HEK293 (cell line): ENCODE data around the gene DCAF6.

Experiments
- FEZF1 ChIP-seq: fragments of 450-650 bp; formaldehyde crosslinking; IDR thresholded peaks from 2 replicates; pipeline ENCODE4 v1.5.1; 2016; ENCODE audit warnings: missing biosample characterization, missing genetic modification characterization
- GLI4 ChIP-seq: fragments of 450-650 bp; formaldehyde crosslinking; IDR thresholded peaks from 2 replicates; pipeline ENCODE4 v1.5.1; 2016; ENCODE audit warnings: missing biosample characterization, missing genetic modification characterization
- GLIS1 ChIP-seq: fragments of 450-650 bp; formaldehyde crosslinking; IDR thresholded peaks from 2 replicates; pipeline ENCODE4 v1.5.1; 2016; ENCODE audit warnings: missing biosample characterization, missing genetic modification characterization
- INSM2 ChIP-seq: fragments of 450-650 bp; formaldehyde crosslinking; IDR thresholded peaks from 2 replicates; pipeline ENCODE4 v1.5.1; 2016; ENCODE audit warnings: missing biosample characterization, missing genetic modification characterization
- KLF1 ChIP-seq: fragments of 450-650 bp; formaldehyde crosslinking; IDR thresholded peaks from 2 replicates; pipeline ENCODE4 v1.5.1; 2016; ENCODE audit warnings: missing biosample characterization, missing genetic modification characterization
- KLF8 ChIP-seq: fragments of 450-650 bp; formaldehyde crosslinking; IDR thresholded peaks from 2 replicates; pipeline ENCODE4 v1.5.1; 2016; ENCODE audit warnings: missing biosample characterization, missing genetic modification characterization
- KLF9 ChIP-seq: fragments of 450-650 bp; formaldehyde crosslinking; IDR thresholded peaks from 2 replicates; pipeline ENCODE4 v1.5.1; 2016; ENCODE audit warnings: missing biosample characterization, missing genetic modification characterization, low read depth
- RBAK ChIP-seq: fragments of 450-650 bp; formaldehyde crosslinking; IDR thresholded peaks from 2 replicates; pipeline ENCODE4 v1.5.1; 2016; ENCODE audit warnings: missing biosample characterization, missing genetic modification characterization
- SP3 ChIP-seq: fragments of 450-650 bp; formaldehyde crosslinking; IDR thresholded peaks from 2 replicates; pipeline ENCODE4 v1.5.1; 2016; ENCODE audit warnings: missing biosample characterization, missing genetic modification characterization
- ZBTB1 ChIP-seq: fragments of 450-650 bp; formaldehyde crosslinking; IDR thresholded peaks from 2 replicates; pipeline ENCODE4 v1.5.1; 2016; ENCODE audit warnings: missing biosample characterization, missing genetic modification characterization
- ZBTB17 ChIP-seq: fragments of 450-650 bp; formaldehyde crosslinking; IDR thresholded peaks from 2 replicates; pipeline ENCODE4 v1.5.1; 2016; ENCODE audit warnings: missing biosample characterization, missing genetic modification characterization
- ZNF114 ChIP-seq: fragments of 450-650 bp; formaldehyde crosslinking; IDR thresholded peaks from 2 replicates; pipeline ENCODE4 v1.5.0; 2017; ENCODE audit warnings: missing biosample characterization, missing genetic modification characterization
- ZNF175 ChIP-seq: fragments of 450-650 bp; formaldehyde crosslinking; IDR thresholded peaks from 2 replicates; pipeline ENCODE4 v1.5.1; 2016; ENCODE audit warnings: missing biosample characterization, missing genetic modification characterization
- ZNF2 ChIP-seq: fragments of 450-650 bp; formaldehyde crosslinking; IDR thresholded peaks from 2 replicates; pipeline ENCODE4 v1.5.1; 2016; ENCODE audit warnings: missing biosample characterization, missing genetic modification characterization
- ZNF211 ChIP-seq: fragments of 450-650 bp; formaldehyde crosslinking; IDR thresholded peaks from 2 replicates; pipeline ENCODE4 v1.5.1; 2016; ENCODE audit warnings: low read depth, missing biosample characterization, missing genetic modification characterization
- ZNF248 ChIP-seq: fragments of 450-650 bp; formaldehyde crosslinking; IDR thresholded peaks from 2 replicates; pipeline ENCODE4 v1.5.1; 2017; ENCODE audit warnings: missing biosample characterization, missing genetic modification characterization
- ZNF341 ChIP-seq: fragments of 450-650 bp; formaldehyde crosslinking; IDR thresholded peaks from 2 replicates; pipeline ENCODE4; 2016; ENCODE audit warnings: low read depth, missing biosample characterization, missing genetic modification characterization
- ZNF366 ChIP-seq: fragments of 450-650 bp; formaldehyde crosslinking; conservative IDR thresholded peaks from 2 replicates; pipeline ENCODE4 v1.5.1; 2016; ENCODE audit warnings: missing biosample characterization, missing genetic modification characterization
- ZNF521 ChIP-seq: fragments of 450-650 bp; formaldehyde crosslinking; IDR thresholded peaks from 2 replicates; pipeline ENCODE4 v1.5.1; 2017; ENCODE audit warnings: missing biosample characterization, mild to moderate bottlenecking, missing genetic modification characterization
- ZNF548 ChIP-seq: fragments of 450-650 bp; formaldehyde crosslinking; IDR thresholded peaks from 2 replicates; pipeline ENCODE4 v1.5.1; 2016; ENCODE audit warnings: missing biosample characterization, missing genetic modification characterization
- ZNF555 ChIP-seq: fragments of 450-650 bp; formaldehyde crosslinking; conservative IDR thresholded peaks from 2 replicates; pipeline ENCODE4 v1.5.1; 2017; ENCODE audit warnings: missing biosample characterization, mild to moderate bottlenecking, missing genetic modification characterization, inconsistent platforms
- ZNF585B ChIP-seq: fragments of 450-650 bp; formaldehyde crosslinking; IDR thresholded peaks from 2 replicates; pipeline ENCODE4 v1.5.1; 2016; ENCODE audit warnings: missing biosample characterization, missing genetic modification characterization
- ZNF621 ChIP-seq: fragments of 450-650 bp; formaldehyde crosslinking; IDR thresholded peaks from 2 replicates; pipeline ENCODE4 v1.5.1; 2017; ENCODE audit warnings: missing biosample characterization, missing genetic modification characterization
- ZNF76 ChIP-seq: fragments of 450-650 bp; formaldehyde crosslinking; IDR thresholded peaks from 2 replicates; pipeline ENCODE4; 2016; ENCODE audit warnings: low read depth, missing biosample characterization, missing genetic modification characterization, borderline replicate concordance
- TF ChIP-seq, protein P1 (sequence below): fragments of 450-650 bp; formaldehyde crosslinking; IDR thresholded peaks from 2 replicates; pipeline ENCODE4 v1.5.1; 2017; ENCODE audit warnings: missing biosample characterization, missing genetic modification characterization
- TF ChIP-seq, protein P2 (sequence below): fragments of 450-650 bp; formaldehyde crosslinking; IDR thresholded peaks from 2 replicates; pipeline ENCODE4 v1.5.1; 2016; ENCODE audit warnings: missing biosample characterization, missing genetic modification characterization
- TF ChIP-seq, protein P3 (sequence below): fragments of 450-650 bp; formaldehyde crosslinking; IDR thresholded peaks from 2 replicates; pipeline ENCODE4 v1.5.1; 2016; ENCODE audit warnings: missing biosample characterization, missing genetic modification characterization
- TF ChIP-seq, protein P4 (sequence below): fragments of 450-650 bp; formaldehyde crosslinking; IDR thresholded peaks from 2 replicates; pipeline ENCODE4 v1.5.1; 2016; ENCODE audit warnings: missing biosample characterization, missing genetic modification characterization
- TF ChIP-seq, protein P5 (sequence below): fragments of 450-650 bp; formaldehyde crosslinking; IDR thresholded peaks from 2 replicates; pipeline ENCODE4 v1.5.1; 2017; ENCODE audit warnings: missing biosample characterization, missing genetic modification characterization
- TF ChIP-seq, protein P6 (sequence below): fragments of 450-650 bp; formaldehyde crosslinking; IDR thresholded peaks from 2 replicates; pipeline ENCODE4 v1.5.1; 2016; ENCODE audit warnings: missing biosample characterization, missing genetic modification characterization

DCAF6 gene

GRCh38 chr1:167984886-167985489 is 48.5 kb downstream of the DCAF6 start (continued):
- TF ChIP-seq, protein P1, sequence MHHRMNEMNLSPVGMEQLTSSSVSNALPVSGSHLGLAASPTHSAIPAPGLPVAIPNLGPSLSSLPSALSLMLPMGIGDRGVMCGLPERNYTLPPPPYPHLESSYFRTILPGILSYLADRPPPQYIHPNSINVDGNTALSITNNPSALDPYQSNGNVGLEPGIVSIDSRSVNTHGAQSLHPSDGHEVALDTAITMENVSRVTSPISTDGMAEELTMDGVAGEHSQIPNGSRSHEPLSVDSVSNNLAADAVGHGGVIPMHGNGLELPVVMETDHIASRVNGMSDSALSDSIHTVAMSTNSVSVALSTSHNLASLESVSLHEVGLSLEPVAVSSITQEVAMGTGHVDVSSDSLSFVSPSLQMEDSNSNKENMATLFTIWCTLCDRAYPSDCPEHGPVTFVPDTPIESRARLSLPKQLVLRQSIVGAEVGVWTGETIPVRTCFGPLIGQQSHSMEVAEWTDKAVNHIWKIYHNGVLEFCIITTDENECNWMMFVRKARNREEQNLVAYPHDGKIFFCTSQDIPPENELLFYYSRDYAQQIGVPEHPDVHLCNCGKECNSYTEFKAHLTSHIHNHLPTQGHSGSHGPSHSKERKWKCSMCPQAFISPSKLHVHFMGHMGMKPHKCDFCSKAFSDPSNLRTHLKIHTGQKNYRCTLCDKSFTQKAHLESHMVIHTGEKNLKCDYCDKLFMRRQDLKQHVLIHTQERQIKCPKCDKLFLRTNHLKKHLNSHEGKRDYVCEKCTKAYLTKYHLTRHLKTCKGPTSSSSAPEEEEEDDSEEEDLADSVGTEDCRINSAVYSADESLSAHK (tag by site-specific recombination), result peak; percentile 36; the same call in 1 of the 2 replicates
- TF ChIP-seq ZBTB17 (tag by site-specific recombination), result peak; percentile 57
- TF ChIP-seq, protein P2, sequence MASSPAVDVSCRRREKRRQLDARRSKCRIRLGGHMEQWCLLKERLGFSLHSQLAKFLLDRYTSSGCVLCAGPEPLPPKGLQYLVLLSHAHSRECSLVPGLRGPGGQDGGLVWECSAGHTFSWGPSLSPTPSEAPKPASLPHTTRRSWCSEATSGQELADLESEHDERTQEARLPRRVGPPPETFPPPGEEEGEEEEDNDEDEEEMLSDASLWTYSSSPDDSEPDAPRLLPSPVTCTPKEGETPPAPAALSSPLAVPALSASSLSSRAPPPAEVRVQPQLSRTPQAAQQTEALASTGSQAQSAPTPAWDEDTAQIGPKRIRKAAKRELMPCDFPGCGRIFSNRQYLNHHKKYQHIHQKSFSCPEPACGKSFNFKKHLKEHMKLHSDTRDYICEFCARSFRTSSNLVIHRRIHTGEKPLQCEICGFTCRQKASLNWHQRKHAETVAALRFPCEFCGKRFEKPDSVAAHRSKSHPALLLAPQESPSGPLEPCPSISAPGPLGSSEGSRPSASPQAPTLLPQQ, result peak; percentile 79
- 0 out of 2 replicates have a peak, but pooled peaks have one; percentile 44 for TF ChIP-seq INSM2 (tag by site-specific recombination)
- TF ChIP-seq ZNF248 (tag by site-specific recombination), result peak; percentile 91
- peak; percentile 88 for TF ChIP-seq ZNF366 (tag by site-specific recombination)
- TF ChIP-seq KLF8 (tag by site-specific recombination), result 0 out of 2 replicates have a peak, but pooled peaks have one; percentile 36
- 0 out of 2 replicates have a peak, but pooled peaks have one; percentile 3 for TF ChIP-seq ZNF555
- TF ChIP-seq, protein P3, sequence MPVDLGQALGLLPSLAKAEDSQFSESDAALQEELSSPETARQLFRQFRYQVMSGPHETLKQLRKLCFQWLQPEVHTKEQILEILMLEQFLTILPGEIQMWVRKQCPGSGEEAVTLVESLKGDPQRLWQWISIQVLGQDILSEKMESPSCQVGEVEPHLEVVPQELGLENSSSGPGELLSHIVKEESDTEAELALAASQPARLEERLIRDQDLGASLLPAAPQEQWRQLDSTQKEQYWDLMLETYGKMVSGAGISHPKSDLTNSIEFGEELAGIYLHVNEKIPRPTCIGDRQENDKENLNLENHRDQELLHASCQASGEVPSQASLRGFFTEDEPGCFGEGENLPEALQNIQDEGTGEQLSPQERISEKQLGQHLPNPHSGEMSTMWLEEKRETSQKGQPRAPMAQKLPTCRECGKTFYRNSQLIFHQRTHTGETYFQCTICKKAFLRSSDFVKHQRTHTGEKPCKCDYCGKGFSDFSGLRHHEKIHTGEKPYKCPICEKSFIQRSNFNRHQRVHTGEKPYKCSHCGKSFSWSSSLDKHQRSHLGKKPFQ (tag by site-specific recombination), result peak; percentile 74
- no peak for TF ChIP-seq ZBTB1
- TF ChIP-seq, protein P4, sequence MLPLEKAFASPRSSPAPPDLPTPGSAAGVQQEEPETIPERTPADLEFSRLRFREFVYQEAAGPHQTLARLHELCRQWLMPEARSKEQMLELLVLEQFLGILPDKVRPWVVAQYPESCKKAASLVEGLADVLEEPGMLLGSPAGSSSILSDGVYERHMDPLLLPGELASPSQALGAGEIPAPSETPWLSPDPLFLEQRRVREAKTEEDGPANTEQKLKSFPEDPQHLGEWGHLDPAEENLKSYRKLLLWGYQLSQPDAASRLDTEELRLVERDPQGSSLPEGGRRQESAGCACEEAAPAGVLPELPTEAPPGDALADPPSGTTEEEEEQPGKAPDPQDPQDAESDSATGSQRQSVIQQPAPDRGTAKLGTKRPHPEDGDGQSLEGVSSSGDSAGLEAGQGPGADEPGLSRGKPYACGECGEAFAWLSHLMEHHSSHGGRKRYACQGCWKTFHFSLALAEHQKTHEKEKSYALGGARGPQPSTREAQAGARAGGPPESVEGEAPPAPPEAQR (tag by site-specific recombination), result peak; percentile 82; the same call in 1 of the 2 replicates
- TF ChIP-seq ZNF76 (tag by site-specific recombination), result no peak
- no peak for TF ChIP-seq ZNF585B
- TF ChIP-seq ZNF621 (tag by site-specific recombination), result peak; percentile 87; the same call in 1 of the 2 replicates
- peak; percentile 78 for TF ChIP-seq RBAK (tag by site-specific recombination)
- no peak for TF ChIP-seq ZNF341 (tag by site-specific recombination)
- no peak for TF ChIP-seq ZNF521 (tag by site-specific recombination)
- TF ChIP-seq ZNF2 (tag by site-specific recombination), result peak; percentile 78; the same call in 1 of the 2 replicates
- TF ChIP-seq SP3, result peak; percentile 70
- 0 out of 2 replicates have a peak, but pooled peaks have one; percentile 18 for TF ChIP-seq ZNF548 (tag by site-specific recombination)
- TF ChIP-seq FEZF1, result peak; percentile 54; the same call in 1 of the 2 replicates
- peak; percentile 77; the same call in 1 of the 2 replicates for TF ChIP-seq GLI4 (tag by site-specific recombination)
- TF ChIP-seq KLF9, result peak; percentile 70
- no peak for TF ChIP-seq ZNF175 (tag by site-specific recombination)
- TF ChIP-seq, protein P5, sequence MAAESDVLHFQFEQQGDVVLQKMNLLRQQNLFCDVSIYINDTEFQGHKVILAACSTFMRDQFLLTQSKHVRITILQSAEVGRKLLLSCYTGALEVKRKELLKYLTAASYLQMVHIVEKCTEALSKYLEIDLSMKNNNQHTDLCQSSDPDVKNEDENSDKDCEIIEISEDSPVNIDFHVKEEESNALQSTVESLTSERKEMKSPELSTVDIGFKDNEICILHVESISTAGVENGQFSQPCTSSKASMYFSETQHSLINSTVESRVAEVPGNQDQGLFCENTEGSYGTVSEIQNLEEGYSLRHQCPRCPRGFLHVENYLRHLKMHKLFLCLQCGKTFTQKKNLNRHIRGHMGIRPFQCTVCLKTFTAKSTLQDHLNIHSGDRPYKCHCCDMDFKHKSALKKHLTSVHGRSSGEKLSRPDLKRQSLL, result no peak
- TF ChIP-seq, protein P6, sequence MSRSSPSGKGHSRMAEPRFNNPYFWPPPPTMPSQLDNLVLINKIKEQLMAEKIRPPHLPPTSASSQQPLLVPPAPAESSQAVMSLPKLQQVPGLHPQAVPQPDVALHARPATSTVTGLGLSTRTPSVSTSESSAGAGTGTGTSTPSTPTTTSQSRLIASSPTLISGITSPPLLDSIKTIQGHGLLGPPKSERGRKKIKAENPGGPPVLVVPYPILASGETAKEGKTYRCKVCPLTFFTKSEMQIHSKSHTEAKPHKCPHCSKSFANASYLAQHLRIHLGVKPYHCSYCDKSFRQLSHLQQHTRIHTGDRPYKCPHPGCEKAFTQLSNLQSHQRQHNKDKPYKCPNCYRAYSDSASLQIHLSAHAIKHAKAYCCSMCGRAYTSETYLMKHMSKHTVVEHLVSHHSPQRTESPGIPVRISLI, result 0 out of 2 replicates have a peak, but pooled peaks have one; percentile 43
- TF ChIP-seq ZNF114 (tag by site-specific recombination), result no peak
- TF ChIP-seq KLF1, result peak; percentile 59
- TF ChIP-seq GLIS1 (tag by site-specific recombination), result peak; percentile 57
- peak; percentile 75; the same call in 1 of the 2 replicates for TF ChIP-seq ZNF211 (tag by site-specific recombination)
